Effector memory CD8-positive, alpha-beta T cell (primary cell): ENCODE measurements around the gene LMBRD1.
A peak's percentile ranks its signal among the peaks of the same experiment; 100 is the strongest.

Source experiments
- ATAC-seq: fragments of 150-1000 bp; cut with Tn5 transposase; replicated peaks from 2 replicates; pipeline ENCODE4 v1.10.0; 2021; ENCODE audit warnings: mild to moderate bottlenecking, moderate library complexity
- DNase-seq, 3 experiments: peaks; one replicate each; pipeline ENCODE4 v3.0.0; 2021
- H3K27ac Mint-ChIP-seq, 2 donors: one replicate each; pipeline ENCODE4 v1.8.0; 2022; ENCODE audit warnings: mild to moderate bottlenecking in 2 of 2, mixed read lengths in 2 of 2, moderate library complexity in 2 of 2
- H3K27me3 Mint-ChIP-seq, 2 donors: one replicate each; pipeline ENCODE4 v1.8.0; 2022; ENCODE audit warnings: mixed read lengths in 2 of 2
- H3K36me3 Mint-ChIP-seq: one replicate; pipeline ENCODE4 v1.8.0; 2022; ENCODE audit warnings: mild to moderate bottlenecking, moderate library complexity, mixed read lengths; ENCODE audit not compliant: insufficient read depth
- H3K4me1 Mint-ChIP-seq, 2 donors: one replicate each; pipeline ENCODE4 v1.8.0; 2022; ENCODE audit warnings: low read depth in 2 of 2, mixed read lengths in 2 of 2
- H3K4me3 Mint-ChIP-seq, 2 donors: one replicate each; pipeline ENCODE4 v1.8.0; 2022; ENCODE audit warnings: mild to moderate bottlenecking in 2 of 2, mixed read lengths in 2 of 2, moderate library complexity in 2 of 2
- H3K9me3 Mint-ChIP-seq, 2 donors: one replicate each; pipeline ENCODE4 v1.8.0; 2022; ENCODE audit warnings: mixed read lengths in 2 of 2

The LMBRD1 gene

GRCh38 chr6:69758214-69758613 is 38.6 kb downstream of the LMBRD1 start:
- ATAC-seq (no peak), DNase-seq (no peak)
- Mint-ChIP-seq H3K4me3 (no peak overlapping the region), H3K27me3 (no peaks in the 10 kb centered on the region), H3K36me3 (peaks cover 6% of the 10 kb centered on the region), H3K27ac (peak overlapping the region in 1 of 2 donors; percentile 15), H3K4me1 (peaks cover 39 to 51% of the 10 kb centered on the region in 2 donors), H3K9me3 (no peaks in the 10 kb centered on the region)

- Mint-ChIP-seq H3K27ac (peak overlapping the region in 1 of 2 donors; percentile 28), H3K4me3 (no peak overlapping the region), H3K36me3 (peaks cover 3% of the 10 kb centered on the region), H3K27me3 (no peaks in the 10 kb centered on the region), H3K4me1 (peaks cover 31 to 43% of the 10 kb centered on the region in 2 donors), H3K9me3 (no peaks in the 10 kb centered on the region)
- ATAC-seq, result no peak
- DNase-seq, result no peak
Measured at GRCh38 chr6:69756907-69757306, 39.9 kb downstream of the LMBRD1 start.

DNA sequence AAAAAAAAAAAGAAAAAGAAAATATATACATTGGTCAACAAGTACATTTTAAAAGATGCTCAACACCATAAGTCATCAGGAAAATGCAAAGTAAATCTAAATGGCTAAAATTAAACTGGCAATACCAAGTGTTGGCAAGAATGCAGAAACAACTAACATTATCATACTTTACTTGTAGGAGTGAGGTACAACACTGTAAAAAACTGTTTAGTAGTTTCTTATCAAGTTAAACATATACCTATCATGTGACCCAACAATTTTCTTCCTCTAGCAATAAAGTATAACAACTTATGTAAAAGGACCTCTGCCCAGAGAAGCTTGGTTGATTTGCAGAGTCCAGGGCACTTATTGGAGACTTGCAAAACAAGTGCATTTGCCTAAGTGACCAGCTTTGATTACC is 40.4 kb downstream of the LMBRD1 start:
- Mint-ChIP-seq H3K27ac (no peak overlapping the region), H3K27me3 (no peaks in the 10 kb centered on the region), H3K4me3 (no peak overlapping the region), H3K36me3 (peaks cover 5% of the 10 kb centered on the region), H3K9me3 (no peaks in the 10 kb centered on the region), H3K4me1 (peaks cover 31 to 38% of the 10 kb centered on the region in 2 donors)
- DNase-seq (no peak), ATAC-seq (no peak)

DNA sequence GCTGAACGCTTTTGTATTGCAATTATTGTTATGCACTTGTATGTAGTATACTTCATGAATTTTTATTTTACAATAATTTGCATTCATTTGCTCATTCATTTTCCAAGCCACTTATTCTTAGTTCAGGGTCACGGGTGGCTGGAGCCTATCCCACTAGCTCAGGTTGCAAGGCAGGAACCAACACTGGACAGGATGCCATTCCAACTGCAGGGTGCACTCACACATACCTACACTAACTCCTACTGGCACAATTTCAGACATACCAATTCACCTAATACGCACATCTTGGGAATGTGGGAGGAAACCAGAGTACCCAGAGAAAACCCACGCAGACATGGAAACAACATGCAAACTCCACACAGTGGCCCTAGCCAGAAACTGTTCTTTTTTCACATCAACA is 61.8 kb downstream of the LMBRD1 start:
- no peak for DNase-seq
- Mint-ChIP-seq H3K27me3 (no peaks in the 10 kb centered on the region), H3K36me3 (peaks cover 18% of the 10 kb centered on the region), H3K4me3 (no peak overlapping the region), H3K4me1 (no peaks in the 10 kb centered on the region), H3K9me3 (no peaks in the 10 kb centered on the region), H3K27ac (no peak overlapping the region)
- ATAC-seq, result no peak

GRCh38 chr6:69732640-69733039 is 64.2 kb downstream of the LMBRD1 start:
- Mint-ChIP-seq H3K4me3 (no peak overlapping the region), H3K27ac (no peak overlapping the region), H3K36me3 (peaks cover 3% of the 10 kb centered on the region), H3K4me1 (peaks cover 3 to 9% of the 10 kb centered on the region in 2 donors), H3K9me3 (no peaks in the 10 kb centered on the region), H3K27me3 (no peaks in the 10 kb centered on the region)
- DNase-seq (no peak), ATAC-seq (no peak)

DNA sequence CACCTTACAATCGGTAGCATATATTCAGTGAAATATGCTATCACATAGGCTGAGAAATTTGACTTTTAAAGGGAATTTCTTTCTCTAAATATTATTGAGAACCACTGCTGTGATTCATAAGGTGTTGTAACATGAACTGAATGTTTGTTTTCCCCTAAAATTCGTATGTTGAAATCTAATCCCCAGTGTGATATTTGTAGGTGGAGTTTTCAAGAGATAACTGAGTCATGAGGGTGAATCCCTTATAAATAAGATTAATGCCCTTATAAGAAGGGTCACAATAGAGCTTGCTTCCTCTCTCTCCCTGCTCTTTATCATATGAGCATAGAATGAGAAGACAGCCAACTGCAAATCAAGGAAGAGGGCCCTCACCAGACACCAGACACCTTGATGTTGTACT is 64.8 kb downstream of the LMBRD1 start:
- DNase-seq (no peak), ATAC-seq (no peak)
- no peak overlapping the region for H3K4me3 Mint-ChIP-seq
- no peaks in the 10 kb centered on the region for H3K9me3 Mint-ChIP-seq
- H3K27ac Mint-ChIP-seq, result no peak overlapping the region
- peaks cover 3 to 9% of the 10 kb centered on the region in 2 donors for H3K4me1 Mint-ChIP-seq
- peaks cover 3% of the 10 kb centered on the region for H3K36me3 Mint-ChIP-seq
- H3K27me3 Mint-ChIP-seq, result no peaks in the 10 kb centered on the region

- Mint-ChIP-seq H3K4me3 (no peak overlapping the region), H3K36me3 (peaks cover 3% of the 10 kb centered on the region), H3K27ac (no peak overlapping the region), H3K9me3 (no peaks in the 10 kb centered on the region), H3K4me1 (peaks cover 8 to 20% of the 10 kb centered on the region in 2 donors), H3K27me3 (no peaks in the 10 kb centered on the region)
- ATAC-seq, result no peak
- no peak for DNase-seq
Measured at GRCh38 chr6:69729870-69730449, 66.8 kb downstream of the LMBRD1 start.

DNA sequence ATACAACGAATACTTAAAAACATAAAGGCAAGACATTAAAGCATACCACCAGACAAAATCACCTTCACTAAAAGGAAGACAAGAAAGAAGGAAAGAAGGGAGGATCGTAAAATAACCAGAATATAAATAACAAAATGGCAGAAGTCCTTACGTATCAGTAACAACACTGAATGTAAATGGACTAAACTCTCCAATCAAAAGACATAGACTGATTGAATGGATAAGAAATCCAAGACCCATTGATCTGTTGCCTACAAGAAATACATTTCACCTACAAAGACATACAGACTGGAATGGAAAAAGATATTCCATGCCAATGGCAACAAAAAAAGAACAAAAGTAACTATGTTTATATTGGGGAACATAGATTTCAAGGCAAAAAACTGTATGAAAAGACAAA is 74.1 kb downstream of the LMBRD1 start:
- H3K27me3 Mint-ChIP-seq, result no peaks in the 10 kb centered on the region
- H3K27ac Mint-ChIP-seq, result no peak overlapping the region
- peaks cover 13 to 31% of the 10 kb centered on the region in 2 donors for H3K4me1 Mint-ChIP-seq
- H3K9me3 Mint-ChIP-seq, result peaks cover 0 to 7% of the 10 kb centered on the region in 2 donors
- ATAC-seq (no peak), DNase-seq (no peak)
- peaks cover 25% of the 10 kb centered on the region for H3K36me3 Mint-ChIP-seq
- no peak overlapping the region for H3K4me3 Mint-ChIP-seq

GRCh38 chr6:69719602-69720193 is 77.1 kb downstream of the LMBRD1 start:
- Mint-ChIP-seq H3K4me3 (no peak overlapping the region), H3K4me1 (peaks cover 8 to 24% of the 10 kb centered on the region in 2 donors), H3K9me3 (peaks cover 0 to 7% of the 10 kb centered on the region in 2 donors), H3K27me3 (no peaks in the 10 kb centered on the region), H3K36me3 (peaks cover 33% of the 10 kb centered on the region), H3K27ac (no peak overlapping the region)
- no peak for DNase-seq
- no peak for ATAC-seq

GRCh38 chr6:69706724-69707123 is 90.1 kb downstream of the LMBRD1 start:
- DNase-seq, result no peak
- H3K9me3 Mint-ChIP-seq, result no peaks in the 10 kb centered on the region
- H3K36me3 Mint-ChIP-seq, result peaks cover 22% of the 10 kb centered on the region
- H3K4me1 Mint-ChIP-seq, result peaks cover 1 to 13% of the 10 kb centered on the region in 2 donors
- no peak overlapping the region for H3K27ac Mint-ChIP-seq
- H3K27me3 Mint-ChIP-seq, result no peaks in the 10 kb centered on the region
- H3K4me3 Mint-ChIP-seq, result no peak overlapping the region
- ATAC-seq, result no peak

DNA sequence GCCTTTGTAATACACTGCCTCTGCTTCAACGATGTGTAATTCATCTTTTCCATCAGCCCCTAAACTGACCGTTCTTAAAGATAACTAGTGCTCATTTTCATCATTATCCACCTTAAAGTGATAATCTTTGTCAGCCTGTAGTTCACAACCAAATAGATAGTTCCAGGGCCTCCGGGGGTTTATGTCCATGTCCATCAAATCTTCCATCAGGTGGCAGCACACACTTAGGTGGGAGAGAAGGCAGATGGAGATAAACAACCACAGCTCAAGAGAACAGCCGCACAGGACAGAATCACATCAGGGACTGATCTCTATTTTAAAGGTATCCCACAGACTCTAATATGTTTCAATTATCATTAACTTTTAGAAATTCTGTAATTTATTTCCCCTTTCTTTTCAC is 90.9 kb downstream of the LMBRD1 start:
- H3K9me3 Mint-ChIP-seq, result no peaks in the 10 kb centered on the region
- H3K4me1 Mint-ChIP-seq, result peaks cover 0 to 10% of the 10 kb centered on the region in 2 donors
- DNase-seq, result no peak
- H3K27me3 Mint-ChIP-seq, result no peaks in the 10 kb centered on the region
- no peak for ATAC-seq
- peaks cover 27% of the 10 kb centered on the region for H3K36me3 Mint-ChIP-seq
- H3K4me3 Mint-ChIP-seq, result no peak overlapping the region
- H3K27ac Mint-ChIP-seq, result no peak overlapping the region

GRCh38 chr6:69704916-69705315 is 91.9 kb downstream of the LMBRD1 start:
- no peak for ATAC-seq
- Mint-ChIP-seq H3K4me1 (peaks cover 0 to 3% of the 10 kb centered on the region in 2 donors), H3K9me3 (no peaks in the 10 kb centered on the region), H3K27me3 (no peaks in the 10 kb centered on the region), H3K27ac (no peak overlapping the region), H3K4me3 (no peak overlapping the region), H3K36me3 (peaks cover 28% of the 10 kb centered on the region)
- DNase-seq, result no peak

GRCh38 chr6:69699655-69700054 is 97.2 kb downstream of the LMBRD1 start:
- Mint-ChIP-seq H3K4me1 (peaks cover 0 to 3% of the 10 kb centered on the region in 2 donors), H3K9me3 (no peaks in the 10 kb centered on the region), H3K27me3 (no peaks in the 10 kb centered on the region), H3K27ac (no peak overlapping the region), H3K36me3 (peaks cover 47% of the 10 kb centered on the region), H3K4me3 (no peak overlapping the region)
- no peak for DNase-seq
- ATAC-seq, result no peak

GRCh38 chr6:69696273-69696672 is 100.5 kb downstream of the LMBRD1 start:
- no peak for ATAC-seq
- Mint-ChIP-seq H3K36me3 (peaks cover 48% of the 10 kb centered on the region), H3K4me1 (peaks cover 0 to 6% of the 10 kb centered on the region in 2 donors), H3K27ac (peak overlapping the region in 1 of 2 donors; percentile 6), H3K27me3 (no peaks in the 10 kb centered on the region), H3K9me3 (no peaks in the 10 kb centered on the region), H3K4me3 (no peak overlapping the region)
- no peak for DNase-seq
